GM12878 (cell line): Measurements from ENCODE around the gene TSHZ2. TPM values are rescaled to one million over a fixed set of nuclear protein-coding genes. Genes with fewer than 3 reads are reported as not detected.

Experiments used
- ATAC-seq: fragments of 200-7000 bp; cut with Tn5 transposase; 3 replicates; pipeline ENCODE4 v1.9.1; 2020; ENCODE audit warnings: mild to moderate bottlenecking, moderate library complexity
- BruUV-seq: library from RNA; stranded (reverse); fragments of 400-500 nt; replicated peaks from 2 replicates; lab custom pipeline; 2021; lab: Mats Ljungman, UMichigan
- CTCF ChIA-PET: fragments of 300-600 bp; sonication (Branson Sonifier 250); formaldehyde crosslinking; extraction: SDS; loops from one replicate; lab custom pipeline; 2021; ENCODE audit warnings: inconsistent platforms; lab: Yijun Ruan, JAX
- POLR2A ChIA-PET: fragments of 350-600 bp; formaldehyde crosslinking; extraction: SDS; loops from one replicate; lab custom pipeline; 2021; ENCODE audit warnings: inconsistent platforms; lab: Charles Lee
- RAD21 ChIA-PET: fragments of 300-600 bp; sonication (Branson Sonifier 250); formaldehyde crosslinking; loops from one replicate; lab custom pipeline; 2023; ENCODE audit warnings: antibody characterized with exemption; ENCODE audit not compliant: unreplicated experiment; lab: Charles Lee
- SMC1A ChIA-PET: fragments of 300-600 bp; sonication (Branson Sonifier 250); formaldehyde crosslinking; loops from one replicate; lab custom pipeline; 2023; ENCODE audit not compliant: unreplicated experiment, uncharacterized antibody; lab: Charles Lee
- DNase-seq: peaks from one replicate; pipeline ENCODE4 v3.0.0-alpha.2; 2011; ENCODE audit warnings: low read depth, low spot score
- FAIRE-seq: peaks from 3 replicates; lab custom pipeline; 2011; peaks lifted over from hg19 to GRCh38; lab: Jason Lieb, UNC
- H2AFZ ChIP-seq: 2 replicates; pipeline ENCODE4 v1.6.0; 2011; ENCODE audit warnings: low read depth, low read length, control low read depth; ENCODE audit not compliant: control insufficient read depth
- H3K27ac ChIP-seq: 2 replicates; pipeline ENCODE4 v1.5.1; 2011; ENCODE audit warnings: control low read depth; ENCODE audit not compliant: control insufficient read depth, insufficient read depth
- H3K27me3 ChIP-seq, 2 experiments: replicated peaks in 1 of 2; 2 replicates each; pipeline versions ENCODE4 v1.6.0 to v1.6.1; 2011; ENCODE audit warnings: low read length in 1 of 2; ENCODE audit not compliant: control insufficient read depth in 2 of 2, insufficient read depth in 2 of 2
- H3K36me3 ChIP-seq, 2 experiments: 2 replicates each; pipeline ENCODE4 v1.5.1; 2011; ENCODE audit warnings: low read length in 1 of 2; ENCODE audit not compliant: control insufficient read depth in 2 of 2, insufficient read depth in 2 of 2
- H3K4me1 ChIP-seq: 2 replicates; pipeline ENCODE4 v1.6.1; 2011; ENCODE audit warnings: mild to moderate bottlenecking, low read length, moderate library complexity, mixed read lengths; ENCODE audit not compliant: control insufficient read depth, insufficient read depth
- H3K4me2 ChIP-seq: 2 replicates; pipeline ENCODE4 v1.6.0; 2011; ENCODE audit warnings: control low read depth; ENCODE audit not compliant: control insufficient read depth, insufficient read depth
- H3K4me3 ChIP-seq: fragments of 200-600 bp; sonication (generic); 2 replicates; pipeline ENCODE4 v1.5.1; 2016
- H3K79me2 ChIP-seq: 2 replicates; pipeline ENCODE4 v1.6.0; 2011; ENCODE audit warnings: low read length; ENCODE audit not compliant: control insufficient read depth, insufficient read depth
- H3K9ac ChIP-seq: 2 replicates; pipeline ENCODE4 v1.8.0; 2011; ENCODE audit warnings: low read length, control low read depth, mixed read lengths; ENCODE audit not compliant: control insufficient read depth, insufficient read depth
- H3K9me3 ChIP-seq: replicated peaks from 3 replicates; pipeline ENCODE4 v1.5.1; 2011; ENCODE audit warnings: mild to moderate bottlenecking, low read length; ENCODE audit not compliant: control insufficient read depth, insufficient read depth
- H4K20me1 ChIP-seq: 2 replicates; pipeline ENCODE4 v1.6.0; 2011; ENCODE audit not compliant: control insufficient read depth, insufficient read depth
- CBFB ChIP-seq: IDR thresholded peaks from 2 replicates; pipeline ENCODE4 v1.6.1; 2016; ENCODE audit warnings: antibody characterized with exemption, low read depth
- CHD2 ChIP-seq: IDR thresholded peaks from 2 replicates; pipeline ENCODE4 v1.6.1; 2011; ENCODE audit warnings: low read depth, low read length, improper control_type of control experiment, borderline replicate concordance
- ETV6 ChIP-seq, 2 experiments: fragments of 450-650 bp in 1 of 2; IDR thresholded peaks in 1 of 2; conservative IDR thresholded peaks in 1 of 2; 2 replicates each; pipeline ENCODE4 v1.6.1; 2014; ENCODE audit warnings: antibody characterized with exemption in 1 of 2, borderline replicate concordance in 1 of 2, low read depth in 1 of 2, mild to moderate bottlenecking in 1 of 2, moderate library complexity in 1 of 2
- FOS ChIP-seq: IDR thresholded peaks from 3 replicates; pipeline ENCODE4 v1.6.1; 2011; ENCODE audit warnings: borderline replicate concordance; ENCODE audit not compliant: insufficient read length; ENCODE audit errors: extremely low read depth
- GATAD2B ChIP-seq: fragments of 450-650 bp; conservative IDR thresholded peaks from 2 replicates; pipeline ENCODE4 v1.6.1; 2017; ENCODE audit warnings: low read depth, mild to moderate bottlenecking, moderate library complexity
- KLF5 ChIP-seq: fragments of 450-650 bp; IDR thresholded peaks from 2 replicates; pipeline ENCODE4 v1.6.1; 2014; ENCODE audit warnings: mild to moderate bottlenecking; ENCODE audit not compliant: partially characterized antibody
- MEF2B ChIP-seq: fragments of 450-650 bp; IDR thresholded peaks from 2 replicates; pipeline ENCODE4 v1.6.1; 2018; ENCODE audit warnings: mild to moderate bottlenecking, moderate library complexity; ENCODE audit not compliant: partially characterized antibody, poor library complexity, severe bottlenecking
- PML ChIP-seq: IDR thresholded peaks from 2 replicates; pipeline ENCODE4 v1.6.1; 2012; ENCODE audit warnings: low read length, inconsistent platforms
- POLR2A ChIP-seq: IDR thresholded peaks from 2 replicates; pipeline ENCODE4 v1.6.1; 2011; ENCODE audit warnings: low read depth, mild to moderate bottlenecking, low read length
- PRDM15 ChIP-seq: fragments of 450-650 bp; formaldehyde crosslinking; IDR thresholded peaks from 2 replicates; pipeline ENCODE4 v1.4.0; 2020; ENCODE audit warnings: mild to moderate bottlenecking, moderate library complexity
- RAD51 ChIP-seq: fragments of 450-650 bp; IDR thresholded peaks from 2 replicates; pipeline ENCODE4 v1.6.1; 2016; ENCODE audit warnings: moderate library complexity, mild to moderate bottlenecking, inconsistent platforms
- SMAD5 ChIP-seq: IDR thresholded peaks from 2 replicates; pipeline ENCODE4 v1.6.1; 2016; ENCODE audit warnings: antibody characterized with exemption, low read depth
- SUPT20H ChIP-seq: IDR thresholded peaks from 2 replicates; pipeline ENCODE4 v1.6.1; 2011; ENCODE audit warnings: low read depth, mild to moderate bottlenecking, low read length, moderate library complexity, borderline replicate concordance; ENCODE audit not compliant: control insufficient read depth
- WRNIP1 ChIP-seq: IDR thresholded peaks from 2 replicates; pipeline ENCODE4 v1.6.1; 2011; ENCODE audit warnings: low read depth, low read length, improper control_type of control experiment, borderline replicate concordance
- ZNF217 ChIP-seq: fragments of 450-650 bp; IDR thresholded peaks from 2 replicates; pipeline ENCODE4 v1.6.1; 2017; ENCODE audit warnings: antibody characterized with exemption, mild to moderate bottlenecking
- WGBS: methylation state at CpG from one replicate; pipeline ENCODE4 v1.1.6; 2016; ENCODE audit warnings: low lambda C conversion rate; ENCODE audit not compliant: insufficient replicate concordance, insufficient coverage; ENCODE audit errors: missing lambda C conversion rate; 5-methylcytosine and 5-hydroxymethylcytosine counted together
- in situ Hi-C: fragments of 300-500 bp; cut with MboI; formaldehyde crosslinking; loops from 9 replicates; pipeline ENCODE4 v1.14.3; 2018; ENCODE audit warnings: mixed read lengths
- intact Hi-C: fragments of 100-400 bp; cut with micrococcal nuclease; formaldehyde crosslinking; loops from one replicate; pipeline ENCODE4 v1.14.2; 2022; ENCODE audit not compliant: unreplicated experiment
- polyA plus RNA-seq, 11 experiments: library from polyadenylated mRNA; depleted of rRNA in 4 of 11; unstranded in 6 of 11; stranded (reverse) in 5 of 11; fragments of >200 nt; fragmentation: Nextera tagmentation in 4 of 11; fragmentation: Illumina TruSeq in 1 of 11; extraction: Ambion mirVana in 4 of 11; extraction: Trizol in 1 of 11; gene quantifications; 1 replicate in 1 of 11; 2 replicates in 10 of 11; pipeline versions ENCODE4 v1.2.1 to v1.2.3, GENCODE V29; 2011 to 2016; ENCODE audit warnings: inconsistent platforms in 2 of 11, missing spikeins in 2 of 11, low read depth in 1 of 11
- total RNA-seq, 4 experiments: library from RNA; depleted of rRNA in 3 of 4; stranded (reverse); fragments of >200 nt in 3 of 4; fragmentation: Illumina TruSeq in 1 of 4; extraction: Trizol in 1 of 4; gene quantifications; 2 replicates each; pipeline versions ENCODE4 v1.2.1 to v1.2.3, GENCODE V29; 2013 to 2021
- TF ChIP-seq, protein P1 (sequence below): IDR thresholded peaks from 2 replicates; pipeline ENCODE4 v1.6.1; 2012; ENCODE audit warnings: low read depth, low read length, improper control_type of control experiment
- TF ChIP-seq, protein P2 (sequence below): fragments of 450-650 bp; IDR thresholded peaks from 2 replicates; pipeline ENCODE4 v1.6.1; 2016; ENCODE audit warnings: mild to moderate bottlenecking

Gene TSHZ2
- total and polyA plus RNA-seq, 10 of the 15 experiments (the other 5 are each of a cell fraction or from before 2014, with no cell fraction given): 0.01 to 0.86 (median 0.13) TPM; not detected in 2

DNA sequence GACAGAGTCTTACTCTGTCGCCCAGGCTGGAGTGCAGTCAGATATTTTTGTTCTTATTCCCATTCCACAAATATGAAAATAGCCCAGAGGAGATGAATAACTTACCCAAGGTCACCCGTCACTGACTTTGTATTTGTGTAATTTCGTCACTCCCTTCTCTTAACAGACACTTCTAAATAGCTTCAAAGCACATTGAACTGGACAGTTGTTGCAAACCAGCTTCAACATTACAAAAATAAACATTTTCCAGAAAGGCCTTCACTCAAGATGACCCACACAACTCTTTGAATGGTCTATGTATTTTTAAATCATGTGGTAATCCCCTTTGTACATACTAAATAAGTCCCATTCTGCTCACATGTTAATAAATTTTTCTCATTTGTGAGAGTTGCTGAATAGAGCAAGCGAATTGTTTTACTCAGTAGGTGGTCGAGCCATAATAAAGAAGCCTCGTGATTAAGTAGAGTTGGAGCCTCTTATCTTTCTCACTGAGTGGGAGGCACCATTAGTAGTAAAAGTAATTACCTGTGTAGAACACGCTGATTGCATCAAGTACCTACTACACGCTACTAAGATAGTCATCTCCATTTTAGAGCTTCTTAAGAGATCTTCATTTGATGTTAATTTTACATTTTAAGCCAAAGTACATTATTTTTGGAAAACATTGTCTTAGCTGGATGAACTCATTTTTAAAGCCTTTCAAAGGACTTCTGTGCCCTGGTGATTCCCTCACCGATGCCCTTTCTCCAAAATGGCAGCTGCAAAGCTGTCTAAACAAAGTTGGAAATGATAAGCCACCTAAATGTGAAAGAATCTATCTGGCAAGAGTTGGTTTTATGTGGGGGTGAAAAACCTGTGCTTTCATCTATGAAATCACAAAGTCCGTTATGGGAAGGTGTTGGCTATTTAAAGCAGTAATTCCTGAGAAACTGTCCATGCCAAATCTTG is 110.0 kb downstream of the TSHZ2 start:
- Histone ChIP-seq H3K4me3 (no peak overlapping the region), H3K4me2 (no peak overlapping the region), H3K9ac (no peak overlapping the region), H3K27me3 (peaks cover 0 to 3% of the 10 kb centered on the region in 2 experiments; a peak in 1 of 4 replicates), H4K20me1 (no peaks in the 10 kb centered on the region), H3K4me1 (no peaks in the 10 kb centered on the region), H2AFZ (no peak overlapping the region), H3K9me3 (no peaks in the 10 kb centered on the region), H3K36me3 (no peaks in the 10 kb centered on the region), H3K27ac (no peak overlapping the region), H3K79me2 (no peaks in the 10 kb centered on the region)
- FAIRE-seq (no peak), ATAC-seq (no peak), DNase-seq (no peak)
- POLR2A ChIA-PET: no interaction called here
- RAD21 ChIA-PET: interaction anchor here (0.7 kb wide), 1 partner anchor 8 kb away, joined by 3 read pairs; no protein-coding TSS in a partner anchor
- in situ Hi-C loops (no loop called here), intact Hi-C loops (no loop called here)
- no TSS peak for BruUV-seq
- SMC1A ChIA-PET: interaction anchor here (0.6 to 2.3 kb wide), 3 partner anchors 11 to 81 kb away, joined by 3 to 5 read pairs (median 4); no protein-coding TSS in a partner anchor
- CTCF ChIA-PET: interaction anchor here (0.6 to 1.1 kb wide), 4 partner anchors 16 to 1039 kb away, joined by 3 to 4 read pairs (median 3); no protein-coding TSS in a partner anchor
- WGBS: 22% methylated on average over 10 of the region's 10 CpGs
- TF ChIP-seq SUPT20H (no peak), PML (no peak), CBFB (no peak), FOS (no peak), KLF5 (no peak), ETV6 (conservative IDR thresholded peaks at IDR 0.05 in 1 of 2, IDR thresholded peaks at IDR 0.05 in 1 of 2; ENCODE audit: borderline replicate concordance in 1 of 2, low read depth in 1 of 2) (no peak), GATAD2B (no peak), POLR2A (no peak), SMAD5 (no peak), PRDM15 (CRISPR knock-in tag) (no peak), WRNIP1 (no peak), MEF2B (no peak), CHD2 (no peak), ZNF217 (no peak), RAD51 (no peak)
- TF ChIP-seq, protein P1, sequence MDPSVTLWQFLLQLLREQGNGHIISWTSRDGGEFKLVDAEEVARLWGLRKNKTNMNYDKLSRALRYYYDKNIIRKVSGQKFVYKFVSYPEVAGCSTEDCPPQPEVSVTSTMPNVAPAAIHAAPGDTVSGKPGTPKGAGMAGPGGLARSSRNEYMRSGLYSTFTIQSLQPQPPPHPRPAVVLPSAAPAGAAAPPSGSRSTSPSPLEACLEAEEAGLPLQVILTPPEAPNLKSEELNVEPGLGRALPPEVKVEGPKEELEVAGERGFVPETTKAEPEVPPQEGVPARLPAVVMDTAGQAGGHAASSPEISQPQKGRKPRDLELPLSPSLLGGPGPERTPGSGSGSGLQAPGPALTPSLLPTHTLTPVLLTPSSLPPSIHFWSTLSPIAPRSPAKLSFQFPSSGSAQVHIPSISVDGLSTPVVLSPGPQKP: no peak
- TF ChIP-seq, protein P2, sequence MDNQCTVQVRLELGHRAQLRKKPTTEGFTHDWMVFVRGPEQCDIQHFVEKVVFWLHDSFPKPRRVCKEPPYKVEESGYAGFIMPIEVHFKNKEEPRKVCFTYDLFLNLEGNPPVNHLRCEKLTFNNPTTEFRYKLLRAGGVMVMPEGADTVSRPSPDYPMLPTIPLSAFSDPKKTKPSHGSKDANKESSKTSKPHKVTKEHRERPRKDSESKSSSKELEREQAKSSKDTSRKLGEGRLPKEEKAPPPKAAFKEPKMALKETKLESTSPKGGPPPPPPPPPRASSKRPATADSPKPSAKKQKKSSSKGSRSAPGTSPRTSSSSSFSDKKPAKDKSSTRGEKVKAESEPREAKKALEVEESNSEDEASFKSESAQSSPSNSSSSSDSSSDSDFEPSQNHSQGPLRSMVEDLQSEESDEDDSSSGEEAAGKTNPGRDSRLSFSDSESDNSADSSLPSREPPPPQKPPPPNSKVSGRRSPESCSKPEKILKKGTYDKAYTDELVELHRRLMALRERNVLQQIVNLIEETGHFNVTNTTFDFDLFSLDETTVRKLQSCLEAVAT: no peak
